Measurements from ENCODE around the gene EML5.

- TF ChIP-seq, protein P1, sequence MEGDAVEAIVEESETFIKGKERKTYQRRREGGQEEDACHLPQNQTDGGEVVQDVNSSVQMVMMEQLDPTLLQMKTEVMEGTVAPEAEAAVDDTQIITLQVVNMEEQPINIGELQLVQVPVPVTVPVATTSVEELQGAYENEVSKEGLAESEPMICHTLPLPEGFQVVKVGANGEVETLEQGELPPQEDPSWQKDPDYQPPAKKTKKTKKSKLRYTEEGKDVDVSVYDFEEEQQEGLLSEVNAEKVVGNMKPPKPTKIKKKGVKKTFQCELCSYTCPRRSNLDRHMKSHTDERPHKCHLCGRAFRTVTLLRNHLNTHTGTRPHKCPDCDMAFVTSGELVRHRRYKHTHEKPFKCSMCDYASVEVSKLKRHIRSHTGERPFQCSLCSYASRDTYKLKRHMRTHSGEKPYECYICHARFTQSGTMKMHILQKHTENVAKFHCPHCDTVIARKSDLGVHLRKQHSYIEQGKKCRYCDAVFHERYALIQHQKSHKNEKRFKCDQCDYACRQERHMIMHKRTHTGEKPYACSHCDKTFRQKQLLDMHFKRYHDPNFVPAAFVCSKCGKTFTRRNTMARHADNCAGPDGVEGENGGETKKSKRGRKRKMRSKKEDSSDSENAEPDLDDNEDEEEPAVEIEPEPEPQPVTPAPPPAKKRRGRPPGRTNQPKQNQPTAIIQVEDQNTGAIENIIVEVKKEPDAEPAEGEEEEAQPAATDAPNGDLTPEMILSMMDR (IDR thresholded peaks at IDR 0.05): no peak
- TF ChIP-seq ARID4B (CRISPR knock-in tag; IDR thresholded peaks at IDR 0.05; ENCODE audit: borderline replicate concordance): no peak
- TF ChIP-seq, protein P2, sequence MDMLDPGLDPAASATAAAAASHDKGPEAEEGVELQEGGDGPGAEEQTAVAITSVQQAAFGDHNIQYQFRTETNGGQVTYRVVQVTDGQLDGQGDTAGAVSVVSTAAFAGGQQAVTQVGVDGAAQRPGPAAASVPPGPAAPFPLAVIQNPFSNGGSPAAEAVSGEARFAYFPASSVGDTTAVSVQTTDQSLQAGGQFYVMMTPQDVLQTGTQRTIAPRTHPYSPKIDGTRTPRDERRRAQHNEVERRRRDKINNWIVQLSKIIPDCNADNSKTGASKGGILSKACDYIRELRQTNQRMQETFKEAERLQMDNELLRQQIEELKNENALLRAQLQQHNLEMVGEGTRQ (CRISPR knock-in tag; IDR thresholded peaks at IDR 0.05): no peak
- TF ChIP-seq KAT7 (CRISPR knock-in tag; IDR thresholded peaks at IDR 0.05; ENCODE audit: borderline replicate concordance): no peak
- TF ChIP-seq MAX (CRISPR knock-in tag; IDR thresholded peaks at IDR 0.05): no peak
- TF ChIP-seq, protein P3, sequence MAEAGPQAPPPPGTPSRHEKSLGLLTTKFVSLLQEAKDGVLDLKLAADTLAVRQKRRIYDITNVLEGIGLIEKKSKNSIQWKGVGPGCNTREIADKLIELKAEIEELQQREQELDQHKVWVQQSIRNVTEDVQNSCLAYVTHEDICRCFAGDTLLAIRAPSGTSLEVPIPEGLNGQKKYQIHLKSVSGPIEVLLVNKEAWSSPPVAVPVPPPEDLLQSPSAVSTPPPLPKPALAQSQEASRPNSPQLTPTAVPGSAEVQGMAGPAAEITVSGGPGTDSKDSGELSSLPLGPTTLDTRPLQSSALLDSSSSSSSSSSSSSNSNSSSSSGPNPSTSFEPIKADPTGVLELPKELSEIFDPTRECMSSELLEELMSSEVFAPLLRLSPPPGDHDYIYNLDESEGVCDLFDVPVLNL (CRISPR knock-in tag; IDR thresholded peaks at IDR 0.05; ENCODE audit: borderline replicate concordance, low read depth): no peak
- TF ChIP-seq ZNF138 (CRISPR knock-in tag; conservative IDR thresholded peaks at IDR 0.05): no peak
- TF ChIP-seq, protein P4, sequence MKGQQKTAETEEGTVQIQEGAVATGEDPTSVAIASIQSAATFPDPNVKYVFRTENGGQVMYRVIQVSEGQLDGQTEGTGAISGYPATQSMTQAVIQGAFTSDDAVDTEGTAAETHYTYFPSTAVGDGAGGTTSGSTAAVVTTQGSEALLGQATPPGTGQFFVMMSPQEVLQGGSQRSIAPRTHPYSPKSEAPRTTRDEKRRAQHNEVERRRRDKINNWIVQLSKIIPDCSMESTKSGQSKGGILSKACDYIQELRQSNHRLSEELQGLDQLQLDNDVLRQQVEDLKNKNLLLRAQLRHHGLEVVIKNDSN (CRISPR knock-in tag; IDR thresholded peaks at IDR 0.05): no peak
- no peak for TF ChIP-seq ETV6 (CRISPR knock-in tag; IDR thresholded peaks at IDR 0.05)
- TF ChIP-seq TEAD4 (CRISPR knock-in tag; IDR thresholded peaks at IDR 0.05): no peak
Observed at GRCh38 chr14:88834883-88835431, 42.2 kb upstream of the EML5 start.
